Inferior parietal cortex (tissue), 1 donor: ENCODE results near the gene C22orf15.

ENCODE experiments used
- DNase-seq: peaks from one replicate; pipeline ENCODE4 v3.0.0-alpha.2; 2016; ENCODE audit errors: extremely low spot score

C22orf15 gene

DNA sequence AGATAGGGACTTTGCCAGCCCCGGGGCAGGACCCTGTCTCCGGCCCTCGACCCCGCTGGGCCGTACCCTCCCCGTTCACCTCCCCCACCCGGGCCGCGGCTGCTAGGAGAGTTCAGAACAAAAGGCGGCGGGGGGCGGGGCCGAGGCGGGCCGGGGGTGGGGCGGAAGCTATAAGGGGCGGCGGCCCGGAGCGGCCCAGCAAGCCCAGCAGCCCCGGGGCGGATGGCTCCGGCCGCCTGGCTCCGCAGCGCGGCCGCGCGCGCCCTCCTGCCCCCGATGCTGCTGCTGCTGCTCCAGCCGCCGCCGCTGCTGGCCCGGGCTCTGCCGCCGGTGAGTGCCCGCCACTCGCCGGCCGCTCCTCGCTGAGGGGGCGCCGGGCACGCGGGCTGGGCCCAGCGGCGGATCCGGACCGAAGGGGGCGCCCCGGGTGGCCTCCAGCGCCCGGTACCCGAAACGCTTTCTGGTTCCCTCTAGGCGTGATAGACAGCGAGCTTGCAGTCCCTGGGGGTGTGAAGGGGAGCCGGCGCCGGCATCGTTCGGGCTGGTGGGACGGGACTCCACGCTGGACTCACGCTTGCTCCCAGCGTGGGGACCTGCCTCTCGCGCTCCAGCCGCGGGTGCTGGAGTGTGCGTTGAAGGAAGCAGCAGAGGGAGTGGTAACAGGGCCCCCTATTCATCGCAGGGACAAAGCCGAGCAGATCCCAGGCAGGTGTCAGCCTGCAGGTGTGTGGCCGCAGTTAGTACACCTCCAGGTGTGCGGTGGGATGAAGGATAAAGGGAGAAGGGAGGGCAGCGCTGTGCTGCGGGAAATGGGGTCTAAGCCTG is 10.1 kb downstream of the C22orf15 start, which contains the start of gene MMP11:
Gene MMP11, plus strand, starts transcription at position 201 of the 825 bp plus-strand sequence. Its CDS starts 22 bp downstream, at position 223.
- DNase-seq: no peak

DNA sequence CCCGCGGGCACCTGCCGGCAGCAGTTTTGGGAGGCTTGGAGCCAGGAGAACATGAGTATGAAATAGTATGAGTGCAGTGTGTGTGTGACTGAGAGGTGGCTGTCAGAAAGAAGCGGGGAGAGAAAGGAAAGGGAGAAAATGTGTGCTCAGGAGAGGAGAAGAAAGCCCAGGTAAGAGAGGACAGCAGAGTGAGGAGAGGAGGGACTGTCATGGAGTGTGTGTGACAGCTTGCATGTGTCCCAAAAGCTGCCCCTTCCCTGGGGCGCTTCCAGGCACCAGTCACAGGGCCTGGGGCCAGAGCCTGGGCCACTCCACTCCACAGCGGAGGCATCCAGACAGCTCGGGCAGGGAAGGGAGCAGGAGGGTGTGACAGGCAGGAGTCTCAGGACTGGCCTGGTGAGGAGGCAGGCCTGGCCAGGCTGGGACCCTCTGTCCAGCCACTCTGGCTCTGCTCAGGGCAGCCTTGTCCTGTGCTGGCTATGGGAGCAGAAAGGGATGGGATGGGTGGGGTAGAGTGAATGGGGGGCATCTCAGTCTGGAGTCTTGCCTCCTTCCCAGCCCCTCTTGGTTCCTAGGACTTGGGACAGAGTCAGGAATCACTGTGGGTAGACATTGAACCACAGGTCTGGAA is 10.8 kb downstream of the C22orf15 start:
- DNase-seq: no peak

DNA sequence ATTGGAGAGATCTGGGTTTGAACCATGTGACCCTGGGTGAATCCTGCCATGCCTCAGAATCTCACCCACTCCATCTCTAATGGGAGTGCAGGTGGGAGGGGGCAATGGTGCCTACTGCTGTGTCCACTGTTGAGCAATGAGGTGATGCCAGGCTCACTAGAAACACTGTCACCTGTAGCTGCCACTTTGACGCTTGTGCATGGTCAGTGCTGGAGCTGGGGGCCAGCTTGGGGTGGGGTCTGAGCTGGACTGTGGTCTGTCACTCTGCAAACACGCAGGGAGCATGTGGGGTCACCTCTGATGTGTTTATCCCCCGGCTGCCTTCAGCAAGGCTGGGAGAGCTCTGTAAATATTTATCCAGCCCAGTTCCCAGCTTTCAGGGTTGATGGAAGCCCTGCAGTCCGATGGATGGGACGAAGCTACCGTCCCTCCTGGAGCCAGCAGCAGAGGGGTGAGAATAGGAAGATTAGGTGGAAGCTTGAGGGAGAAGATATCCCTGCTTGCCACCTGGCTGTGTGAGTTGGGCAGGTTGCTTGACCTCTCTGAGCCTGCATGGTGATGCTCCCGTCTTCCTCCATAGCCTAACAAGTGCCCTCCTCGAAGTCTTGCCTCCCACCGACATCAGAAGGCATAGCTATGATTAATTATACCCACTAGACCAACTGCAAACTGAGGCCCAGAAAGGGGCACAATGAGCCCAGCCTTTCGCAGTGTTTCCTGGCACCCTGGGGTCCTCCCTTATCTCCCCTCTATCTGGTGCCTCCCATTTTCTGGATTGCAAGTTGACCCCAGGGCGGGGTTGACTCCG is 11.5 kb downstream of the C22orf15 start:
- no peak for DNase-seq

DNA sequence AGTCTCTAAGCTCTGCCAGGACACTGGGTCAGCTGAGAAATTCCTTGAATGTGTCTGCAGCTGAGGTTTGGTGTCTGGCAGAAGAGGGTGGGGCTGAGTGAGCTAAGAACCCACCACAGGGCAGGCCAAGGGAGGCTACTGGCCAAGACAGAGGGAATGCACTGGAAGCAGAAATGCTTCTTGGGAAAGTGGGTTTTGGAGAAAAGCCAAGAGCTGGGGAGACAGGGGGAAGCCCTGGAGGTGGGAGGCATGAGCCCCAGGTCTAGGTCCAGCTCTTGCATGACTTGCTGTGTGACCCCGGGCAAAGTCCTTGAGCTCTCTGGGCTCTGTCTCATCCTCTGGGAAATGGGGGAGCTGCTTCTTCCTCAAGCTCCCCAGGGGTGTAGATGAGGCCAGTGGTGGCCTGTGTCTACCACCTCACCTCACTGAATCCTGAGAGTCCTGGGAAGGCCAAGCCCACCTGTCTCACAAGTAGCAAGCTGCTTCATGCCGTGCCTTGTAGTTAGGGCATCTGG is 12.2 kb downstream of the C22orf15 start:
- DNase-seq: no peak

DNA sequence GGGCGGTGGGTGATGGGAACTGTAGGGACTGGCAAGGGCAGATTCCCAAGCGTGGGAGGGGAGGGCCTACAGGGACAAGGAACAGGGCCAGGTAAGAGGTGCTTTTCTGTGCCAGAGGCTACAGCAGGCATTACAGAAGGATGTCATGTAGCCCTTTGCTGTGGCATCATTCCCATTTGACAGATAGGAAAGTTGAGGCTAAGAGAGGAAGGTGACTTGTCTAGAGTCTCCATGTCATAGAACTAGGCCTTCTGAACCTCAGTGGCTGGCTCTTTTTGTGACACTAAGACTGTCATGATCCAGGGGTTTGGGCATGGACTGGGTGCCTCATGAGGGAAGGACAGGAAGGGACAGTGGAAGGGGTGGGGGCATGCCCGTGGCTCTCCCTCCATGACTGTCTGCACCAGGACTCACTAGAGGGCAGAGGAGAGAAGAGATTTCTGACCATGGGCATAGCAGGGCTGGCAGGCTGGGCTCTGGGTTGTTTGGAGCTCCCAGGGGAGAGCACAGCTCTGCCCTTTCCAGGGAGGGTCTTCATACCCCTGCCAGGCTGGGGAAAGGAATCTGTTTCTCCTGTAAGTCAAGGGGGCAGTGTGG is 13.1 kb downstream of the C22orf15 start:
- no peak for DNase-seq

DNA sequence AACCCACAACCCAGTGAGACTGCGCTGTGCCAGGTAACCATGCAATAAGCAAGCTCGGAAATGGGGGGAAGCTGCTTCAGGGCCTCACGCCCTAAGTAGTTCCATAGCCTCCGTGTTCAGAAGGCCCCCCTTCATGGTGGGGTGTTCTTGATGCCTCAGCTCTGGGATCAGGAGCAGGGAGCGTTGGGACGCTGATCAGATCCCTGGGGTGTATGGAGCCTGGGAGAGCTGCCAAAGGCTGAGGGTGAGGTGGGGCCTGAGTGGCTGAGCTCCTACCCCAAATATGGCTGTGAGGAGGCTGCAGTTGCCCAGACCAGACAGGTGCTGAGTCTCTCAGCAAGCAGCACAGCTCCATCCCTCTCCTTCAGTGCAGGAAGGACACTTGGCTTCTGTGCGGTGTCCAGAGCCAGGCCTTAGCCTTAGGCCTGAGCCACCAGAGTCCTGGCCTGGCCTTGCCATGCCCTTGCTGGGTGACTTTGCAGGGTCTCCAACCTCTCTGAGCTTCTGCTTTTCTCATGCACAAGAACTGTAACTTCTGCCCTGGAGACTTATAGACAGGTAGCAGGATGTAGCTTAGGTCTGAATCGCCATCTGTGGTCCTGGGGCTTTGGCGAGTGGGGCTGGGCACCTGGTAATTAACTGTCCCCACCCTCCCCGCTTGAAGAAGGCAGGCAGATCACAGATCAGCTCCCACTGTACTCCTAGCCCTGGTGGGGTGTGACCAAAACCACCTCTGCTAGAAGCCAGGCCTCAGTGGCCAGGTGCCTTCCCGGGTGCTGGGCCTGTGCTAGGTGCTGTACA is 15.2 kb downstream of the C22orf15 start:
- DNase-seq: no peak

DNA sequence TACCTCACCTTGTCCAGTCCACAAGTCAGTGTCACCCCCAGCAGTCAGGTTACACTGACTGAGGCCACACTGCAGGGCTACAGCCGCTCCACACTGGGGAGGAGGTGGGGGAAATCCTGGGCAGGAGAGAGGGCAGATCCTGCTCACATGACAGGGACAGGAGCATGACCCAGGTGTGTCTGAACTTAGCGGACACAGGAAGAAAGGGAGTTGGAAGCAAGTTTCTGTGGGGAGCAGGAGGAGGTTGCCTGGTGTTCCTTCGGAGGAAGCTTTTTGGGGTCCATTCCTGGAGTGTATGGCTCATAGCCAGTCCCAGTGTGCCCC is 15.7 kb downstream of the C22orf15 start:
- DNase-seq: no peak

DNA sequence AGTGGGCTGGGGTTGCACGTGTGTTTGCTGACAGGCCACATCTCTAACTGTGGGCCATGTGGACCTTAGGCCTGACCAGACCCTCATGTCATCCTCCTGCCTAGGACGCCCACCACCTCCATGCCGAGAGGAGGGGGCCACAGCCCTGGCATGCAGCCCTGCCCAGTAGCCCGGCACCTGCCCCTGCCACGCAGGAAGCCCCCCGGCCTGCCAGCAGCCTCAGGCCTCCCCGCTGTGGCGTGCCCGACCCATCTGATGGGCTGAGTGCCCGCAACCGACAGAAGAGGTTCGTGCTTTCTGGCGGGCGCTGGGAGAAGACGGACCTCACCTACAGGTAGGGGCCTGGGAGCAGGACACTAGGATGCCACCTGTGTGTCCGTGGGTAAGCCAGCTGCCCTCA is 16.3 kb downstream of the C22orf15 start:
- DNase-seq: no peak

DNA sequence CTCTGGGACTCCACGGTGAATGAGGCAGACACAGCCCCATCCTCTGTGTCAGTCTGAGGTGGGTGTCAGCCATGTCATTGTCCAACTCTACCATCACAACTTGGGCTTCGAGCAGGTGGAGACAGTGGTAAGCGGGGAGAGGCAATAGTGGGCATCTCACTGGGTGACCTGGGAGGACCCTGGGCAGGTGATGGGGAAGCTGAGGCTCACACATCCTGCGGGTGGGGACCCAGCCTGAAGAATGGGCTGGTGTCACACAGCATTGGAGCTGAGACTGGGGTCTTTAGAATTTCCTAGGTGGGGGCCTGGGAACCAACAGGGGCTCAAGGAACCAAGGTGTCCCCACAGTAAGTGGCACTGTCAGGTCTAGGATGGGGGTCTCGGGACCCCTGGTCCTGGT is 16.9 kb downstream of the C22orf15 start:
- no peak for DNase-seq

DNA sequence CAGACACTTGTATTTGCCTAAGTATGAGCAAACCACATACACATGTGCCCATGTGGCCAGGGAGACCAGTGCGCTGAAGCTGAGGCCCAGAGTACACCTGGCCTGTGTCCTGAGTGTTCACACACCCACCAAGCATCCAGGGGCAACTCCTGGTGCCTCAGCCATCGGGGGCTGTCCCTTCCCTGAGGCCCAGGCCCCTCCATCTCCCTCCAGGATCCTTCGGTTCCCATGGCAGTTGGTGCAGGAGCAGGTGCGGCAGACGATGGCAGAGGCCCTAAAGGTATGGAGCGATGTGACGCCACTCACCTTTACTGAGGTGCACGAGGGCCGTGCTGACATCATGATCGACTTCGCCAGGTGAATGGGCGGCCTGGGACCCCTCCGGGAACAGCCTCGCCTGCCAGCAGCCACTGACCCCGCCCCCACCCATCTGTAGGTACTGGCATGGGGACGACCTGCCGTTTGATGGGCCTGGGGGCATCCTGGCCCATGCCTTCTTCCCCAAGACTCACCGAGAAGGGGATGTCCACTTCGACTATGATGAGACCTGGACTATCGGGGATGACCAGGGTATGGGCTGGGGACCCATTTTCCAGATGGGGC is 17.5 kb downstream of the C22orf15 start:
- no peak for DNase-seq

DNA sequence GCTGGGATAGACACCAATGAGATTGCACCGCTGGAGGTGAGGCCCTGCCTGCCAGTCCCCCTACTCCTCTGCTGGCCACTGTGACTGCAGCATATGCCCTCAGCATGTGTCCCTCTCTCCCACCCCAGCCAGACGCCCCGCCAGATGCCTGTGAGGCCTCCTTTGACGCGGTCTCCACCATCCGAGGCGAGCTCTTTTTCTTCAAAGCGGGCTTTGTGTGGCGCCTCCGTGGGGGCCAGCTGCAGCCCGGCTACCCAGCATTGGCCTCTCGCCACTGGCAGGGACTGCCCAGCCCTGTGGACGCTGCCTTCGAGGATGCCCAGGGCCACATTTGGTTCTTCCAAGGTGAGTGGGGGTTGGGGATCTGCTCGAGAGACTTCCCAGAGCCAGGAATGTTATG is 18.3 kb downstream of the C22orf15 start:
- peak; percentile 75 for DNase-seq

DNA sequence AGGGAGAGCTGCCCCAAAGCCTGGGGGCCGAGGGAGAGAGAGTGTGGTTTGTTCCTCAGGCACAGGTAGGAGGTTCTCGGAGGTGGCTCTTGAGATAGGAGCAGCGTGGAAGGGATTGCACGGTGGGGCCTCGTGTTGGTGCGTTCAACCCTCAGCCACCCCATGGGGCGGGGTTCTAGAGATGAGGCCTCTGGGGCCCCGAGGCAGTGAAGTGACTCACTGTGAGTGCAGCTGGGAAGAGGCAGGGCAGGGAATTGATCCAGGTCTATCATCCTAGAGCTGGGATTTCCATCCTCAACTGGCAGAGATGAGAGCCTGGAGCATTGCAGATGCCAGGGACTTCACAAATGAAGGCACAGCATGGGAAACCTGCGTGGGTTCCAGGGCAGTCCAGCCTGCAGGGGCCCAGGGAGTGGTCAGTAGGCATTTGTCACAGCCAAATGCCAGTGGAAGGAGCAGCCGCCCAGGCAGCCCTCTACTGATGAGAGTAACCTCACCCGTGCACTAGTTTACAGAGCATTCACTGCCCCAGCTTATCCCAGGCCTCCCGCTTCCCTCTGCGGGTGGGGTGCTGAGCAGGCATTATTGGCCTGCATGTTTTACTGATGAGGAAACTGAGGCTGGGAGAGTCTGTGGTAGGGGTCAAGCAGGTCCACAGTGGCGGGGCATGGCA is 18.9 kb downstream of the C22orf15 start:
- no peak for DNase-seq

DNA sequence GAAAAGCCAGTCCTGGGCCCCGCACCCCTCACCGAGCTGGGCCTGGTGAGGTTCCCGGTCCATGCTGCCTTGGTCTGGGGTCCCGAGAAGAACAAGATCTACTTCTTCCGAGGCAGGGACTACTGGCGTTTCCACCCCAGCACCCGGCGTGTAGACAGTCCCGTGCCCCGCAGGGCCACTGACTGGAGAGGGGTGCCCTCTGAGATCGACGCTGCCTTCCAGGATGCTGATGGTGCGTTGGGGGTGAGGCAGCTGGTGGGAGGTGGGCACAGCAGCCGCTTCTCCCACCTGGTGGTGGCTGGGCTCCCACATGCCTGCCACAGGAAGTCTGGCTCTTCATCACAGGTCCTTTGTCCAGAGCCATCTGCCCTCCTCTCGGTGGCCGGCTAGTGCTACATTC is 19.5 kb downstream of the C22orf15 start:
- DNase-seq: no peak

DNA sequence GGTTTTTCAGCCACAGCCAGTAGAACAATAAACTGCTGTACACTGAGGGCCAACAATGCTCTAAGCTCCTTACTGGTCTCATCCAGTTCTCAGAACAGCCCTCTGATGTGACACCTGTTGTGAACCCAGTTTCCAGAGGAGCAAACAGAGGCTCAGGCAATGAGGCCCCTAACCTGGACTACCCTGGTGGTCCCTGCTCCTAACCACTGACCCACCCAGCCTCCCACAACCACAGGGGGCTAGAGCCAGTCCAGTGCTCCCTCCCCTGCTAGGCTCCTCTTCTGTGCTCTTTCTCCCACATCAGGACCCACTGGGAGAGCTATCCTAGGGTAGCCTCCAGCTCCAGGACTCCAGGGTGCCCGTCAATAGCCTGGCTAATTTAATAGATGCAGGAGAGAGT is 19.9 kb downstream of the C22orf15 start:
- no peak for DNase-seq

DNA sequence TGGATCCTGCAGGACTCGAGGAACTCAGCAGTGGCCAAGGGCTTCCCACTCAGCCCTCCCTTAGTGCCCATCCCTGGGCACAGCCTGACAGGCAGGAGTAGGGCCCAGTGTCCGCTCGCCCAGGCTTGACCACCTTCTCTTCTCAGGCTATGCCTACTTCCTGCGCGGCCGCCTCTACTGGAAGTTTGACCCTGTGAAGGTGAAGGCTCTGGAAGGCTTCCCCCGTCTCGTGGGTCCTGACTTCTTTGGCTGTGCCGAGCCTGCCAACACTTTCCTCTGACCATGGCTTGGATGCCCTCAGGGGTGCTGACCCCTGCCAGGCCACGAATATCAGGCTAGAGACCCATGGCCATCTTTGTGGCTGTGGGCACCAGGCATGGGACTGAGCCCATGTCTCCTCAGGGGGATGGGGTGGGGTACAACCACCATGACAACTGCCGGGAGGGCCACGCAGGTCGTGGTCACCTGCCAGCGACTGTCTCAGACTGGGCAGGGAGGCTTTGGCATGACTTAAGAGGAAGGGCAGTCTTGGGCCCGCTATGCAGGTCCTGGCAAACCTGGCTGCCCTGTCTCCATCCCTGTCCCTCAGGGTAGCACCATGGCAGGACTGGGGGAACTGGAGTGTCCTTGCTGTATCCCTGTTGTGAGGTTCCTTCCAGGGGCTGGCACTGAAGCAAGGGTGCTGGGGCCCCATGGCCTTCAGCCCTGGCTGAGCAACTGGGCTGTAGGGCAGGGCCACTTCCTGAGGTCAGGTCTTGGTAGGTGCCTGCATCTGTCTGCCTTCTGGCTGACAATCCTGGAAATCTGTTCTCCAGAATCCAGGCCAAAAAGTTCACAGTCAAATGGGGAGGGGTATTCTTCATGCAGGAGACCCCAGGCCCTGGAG is 20.7 kb downstream of the C22orf15 start:
- DNase-seq: no peak

DNA sequence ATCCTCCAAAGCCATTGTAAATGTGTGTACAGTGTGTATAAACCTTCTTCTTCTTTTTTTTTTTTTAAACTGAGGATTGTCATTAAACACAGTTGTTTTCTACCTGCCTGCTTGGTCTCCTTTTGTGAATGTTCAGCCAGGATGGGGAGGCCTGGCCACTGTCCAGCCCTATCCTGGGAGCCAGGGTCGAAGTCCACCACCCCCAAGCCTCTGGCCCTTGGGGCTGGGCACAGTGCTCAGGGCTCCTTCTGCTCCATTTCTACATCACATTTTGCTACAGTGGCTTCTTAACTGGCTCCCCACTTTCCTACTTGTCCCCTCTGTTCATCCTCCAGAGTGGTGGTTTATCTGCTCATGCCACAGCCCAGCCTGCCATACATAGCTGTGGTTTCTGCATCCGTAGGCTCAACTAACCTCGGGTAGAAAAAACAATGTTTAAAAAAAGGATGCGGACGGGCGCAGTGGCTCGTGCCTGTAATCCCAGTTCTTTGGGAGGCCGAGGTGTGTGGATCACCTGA is 21.5 kb downstream of the C22orf15 start:
- no peak for DNase-seq

DNA sequence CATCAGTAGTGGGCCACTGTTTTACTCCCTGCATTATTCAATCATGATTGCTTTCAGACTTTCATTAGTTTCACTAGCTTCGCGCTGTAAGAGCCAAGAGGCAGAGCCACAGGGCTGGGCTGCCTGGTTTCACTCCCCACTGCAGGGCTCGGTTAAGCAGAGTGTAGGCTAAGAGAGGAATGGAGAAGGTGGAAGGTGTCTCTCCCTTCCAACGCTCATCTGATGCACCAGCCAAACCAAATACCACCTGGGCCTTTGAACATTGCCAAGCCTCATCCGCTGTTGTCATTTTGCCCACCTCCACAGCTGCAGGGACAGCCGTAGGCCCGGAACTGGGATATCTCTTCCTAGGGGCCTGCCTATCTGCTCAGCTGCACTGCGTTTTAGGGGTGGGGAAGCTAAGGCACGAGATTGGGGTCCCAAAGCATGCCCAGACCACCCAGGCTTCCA is 23.5 kb downstream of the C22orf15 start:
- no peak for DNase-seq

DNA sequence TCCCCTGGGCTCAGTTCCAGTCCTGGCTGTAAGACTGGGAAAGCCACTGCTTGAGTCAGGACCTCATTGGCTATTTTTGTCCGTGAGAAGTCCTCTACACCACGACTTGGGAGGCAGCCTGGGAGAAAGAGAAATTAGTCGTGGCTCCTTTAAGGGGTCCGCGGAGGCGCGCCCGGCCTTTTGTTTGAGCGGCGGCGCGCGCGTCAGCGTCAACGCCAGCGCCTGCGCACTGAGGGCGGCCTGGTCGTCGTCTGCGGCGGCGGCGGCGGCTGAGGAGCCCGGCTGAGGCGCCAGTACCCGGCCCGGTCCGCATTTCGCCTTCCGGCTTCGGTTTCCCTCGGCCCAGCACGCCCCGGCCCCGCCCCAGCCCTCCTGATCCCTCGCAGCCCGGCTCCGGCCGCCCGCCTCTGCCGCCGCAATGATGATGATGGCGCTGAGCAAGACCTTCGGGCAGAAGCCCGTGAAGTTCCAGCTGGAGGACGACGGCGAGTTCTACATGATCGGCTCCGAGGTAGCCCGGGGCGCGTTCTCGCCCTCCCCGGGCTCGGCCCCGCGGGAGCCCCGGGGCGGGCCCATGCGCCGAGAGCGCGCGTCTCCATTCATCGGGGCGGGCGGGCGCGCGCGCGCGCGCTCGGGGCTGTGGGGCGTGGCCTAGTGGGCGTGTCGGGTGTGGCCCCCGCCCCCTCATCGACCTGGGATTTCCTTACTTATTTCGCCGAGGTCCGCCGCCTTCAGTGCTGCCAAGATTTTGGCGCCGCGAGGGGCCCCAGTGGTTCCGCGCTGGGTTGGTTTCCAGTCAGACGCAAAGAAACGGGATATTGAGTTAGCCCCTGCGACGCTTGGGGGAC is 24.2 kb downstream of the C22orf15 start, which contains the start of gene SMARCB1:
Gene SMARCB1, plus strand, starts transcription at position 215 of the 848 bp plus-strand sequence. Its CDS starts 204 bp downstream, at position 419.
- DNase-seq: peak; percentile 85
